ENCODE results near the gene GRIK4. TPM values are rescaled to one million over a fixed set of nuclear protein-coding genes. Genes with fewer than 3 reads are reported as not detected.

GRIK4 gene
- polyA plus RNA-seq, 2 donors, result 0.09 to 0.12 TPM

GRCh38 chr11:120667281-120667680 lies 155.7 kb downstream of the GRIK4 start:
- WGBS, 2 donors, result 57 to 63% methylated on average over 14 of the region's 14 CpGs
- no peak overlapping the region for H3K4me3 ChIP-seq (ENCODE audit: low read depth in 1 of 2, low read length in 2 of 2)
- H3K9me3 ChIP-seq (ENCODE audit: control insufficient read depth in 2 of 2, insufficient read depth in 1 of 2, low read depth in 1 of 2, low read length in 1 of 2), result no peaks in the 10 kb centered on the region
- H3K36me3 ChIP-seq (ENCODE audit: control insufficient read depth in 2 of 2, insufficient read depth in 2 of 2, low read length in 1 of 2), result no peaks in the 10 kb centered on the region
- no peak overlapping the region for H3K27ac ChIP-seq (ENCODE audit: low read depth in 2 of 2, low read length in 1 of 2)
- H3K4me1 ChIP-seq (ENCODE audit: control insufficient read depth in 2 of 2, insufficient read depth in 2 of 2, low read length in 1 of 2), result no peaks in the 10 kb centered on the region
- H3K27me3 ChIP-seq (ENCODE audit: control insufficient read depth in 1 of 2, insufficient read depth in 2 of 2, low read length in 2 of 2), result no peaks in the 10 kb centered on the region

- Histone ChIP-seq H3K36me3 (ENCODE audit: control insufficient read depth in 2 of 2, insufficient read depth in 2 of 2, low read length in 1 of 2) (no peaks in the 10 kb centered on the region), H3K9me3 (ENCODE audit: control insufficient read depth in 2 of 2, insufficient read depth in 1 of 2, low read depth in 1 of 2, low read length in 1 of 2) (no peaks in the 10 kb centered on the region), H3K4me3 (ENCODE audit: low read depth in 1 of 2, low read length in 2 of 2) (no peak overlapping the region), H3K27ac (ENCODE audit: low read depth in 2 of 2, low read length in 1 of 2) (no peak overlapping the region), H3K4me1 (ENCODE audit: control insufficient read depth in 2 of 2, insufficient read depth in 2 of 2, low read length in 1 of 2) (no peaks in the 10 kb centered on the region), H3K27me3 (ENCODE audit: control insufficient read depth in 1 of 2, insufficient read depth in 2 of 2, low read length in 2 of 2) (no peaks in the 10 kb centered on the region)
- 90 to 94% methylated on average over 1 of the region's 1 CpG for WGBS, 2 donors
Observed at GRCh38 chr11:120667934-120668333, 156.4 kb downstream of the GRIK4 start.

DNA sequence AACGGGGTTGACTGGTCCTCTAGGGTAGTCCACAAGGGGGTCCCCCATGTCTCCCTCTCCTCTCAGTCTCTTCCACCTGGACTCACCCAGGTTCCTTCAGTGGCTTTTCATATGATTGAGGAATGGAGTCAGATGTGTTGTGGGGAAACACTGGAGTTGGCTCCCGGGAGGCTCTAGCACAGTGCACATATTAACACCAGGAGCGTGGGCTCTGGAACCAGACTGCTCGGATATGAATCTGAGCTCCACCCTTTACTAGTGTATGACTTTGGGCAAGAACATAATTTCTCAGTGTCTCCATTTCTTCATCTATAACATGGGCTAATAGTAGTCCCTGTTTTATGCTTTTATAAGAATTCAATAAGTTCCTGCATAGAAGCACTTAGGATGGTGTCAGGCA lies 157.0 kb downstream of the GRIK4 start:
- Histone ChIP-seq H3K36me3 (ENCODE audit: control insufficient read depth in 2 of 2, insufficient read depth in 2 of 2, low read length in 1 of 2) (no peaks in the 10 kb centered on the region), H3K4me1 (ENCODE audit: control insufficient read depth in 2 of 2, insufficient read depth in 2 of 2, low read length in 1 of 2) (no peaks in the 10 kb centered on the region), H3K27me3 (ENCODE audit: control insufficient read depth in 1 of 2, insufficient read depth in 2 of 2, low read length in 2 of 2) (no peaks in the 10 kb centered on the region), H3K4me3 (ENCODE audit: low read depth in 1 of 2, low read length in 2 of 2) (no peak overlapping the region), H3K27ac (ENCODE audit: low read depth in 2 of 2, low read length in 1 of 2) (no peak overlapping the region), H3K9me3 (ENCODE audit: control insufficient read depth in 2 of 2, insufficient read depth in 1 of 2, low read depth in 1 of 2, low read length in 1 of 2) (no peaks in the 10 kb centered on the region)
- WGBS, 2 donors, result 78 to 85% methylated on average over 4 of the region's 4 CpGs

- 28 to 35% methylated on average over 1 of the region's 1 CpG for WGBS, 2 donors
- H3K36me3 ChIP-seq (ENCODE audit: control insufficient read depth in 2 of 2, insufficient read depth in 2 of 2, low read length in 1 of 2), result no peaks in the 10 kb centered on the region
- H3K27ac ChIP-seq (ENCODE audit: low read depth in 2 of 2, low read length in 1 of 2), result no peak overlapping the region
- H3K9me3 ChIP-seq (ENCODE audit: control insufficient read depth in 2 of 2, insufficient read depth in 1 of 2, low read depth in 1 of 2, low read length in 1 of 2), result no peaks in the 10 kb centered on the region
- H3K4me1 ChIP-seq (ENCODE audit: control insufficient read depth in 2 of 2, insufficient read depth in 2 of 2, low read length in 1 of 2), result no peaks in the 10 kb centered on the region
- H3K4me3 ChIP-seq (ENCODE audit: low read depth in 1 of 2, low read length in 2 of 2), result no peak overlapping the region
- no peaks in the 10 kb centered on the region for H3K27me3 ChIP-seq (ENCODE audit: control insufficient read depth in 1 of 2, insufficient read depth in 2 of 2, low read length in 2 of 2)
Observed at GRCh38 chr11:120674542-120674941, 163.0 kb downstream of the GRIK4 start.

GRCh38 chr11:120675171-120675570 lies 163.6 kb downstream of the GRIK4 start:
- Histone ChIP-seq H3K36me3 (ENCODE audit: control insufficient read depth in 2 of 2, insufficient read depth in 2 of 2, low read length in 1 of 2) (no peaks in the 10 kb centered on the region), H3K27ac (ENCODE audit: low read depth in 2 of 2, low read length in 1 of 2) (no peak overlapping the region), H3K27me3 (ENCODE audit: control insufficient read depth in 1 of 2, insufficient read depth in 2 of 2, low read length in 2 of 2) (no peaks in the 10 kb centered on the region), H3K9me3 (ENCODE audit: control insufficient read depth in 2 of 2, insufficient read depth in 1 of 2, low read depth in 1 of 2, low read length in 1 of 2) (no peaks in the 10 kb centered on the region), H3K4me3 (ENCODE audit: low read depth in 1 of 2, low read length in 2 of 2) (no peak overlapping the region), H3K4me1 (ENCODE audit: control insufficient read depth in 2 of 2, insufficient read depth in 2 of 2, low read length in 1 of 2) (no peaks in the 10 kb centered on the region)
- 54 to 78% methylated on average over 1 of the region's 1 CpG for WGBS, 2 donors

GRCh38 chr11:120676991-120677390 lies 165.4 kb downstream of the GRIK4 start:
- H3K4me3 ChIP-seq (ENCODE audit: low read depth in 1 of 2, low read length in 2 of 2), result no peak overlapping the region
- H3K27me3 ChIP-seq (ENCODE audit: control insufficient read depth in 1 of 2, insufficient read depth in 2 of 2, low read length in 2 of 2), result no peaks in the 10 kb centered on the region
- H3K4me1 ChIP-seq (ENCODE audit: control insufficient read depth in 2 of 2, insufficient read depth in 2 of 2, low read length in 1 of 2), result no peaks in the 10 kb centered on the region
- no peaks in the 10 kb centered on the region for H3K36me3 ChIP-seq (ENCODE audit: control insufficient read depth in 2 of 2, insufficient read depth in 2 of 2, low read length in 1 of 2)
- no peaks in the 10 kb centered on the region for H3K9me3 ChIP-seq (ENCODE audit: control insufficient read depth in 2 of 2, insufficient read depth in 1 of 2, low read depth in 1 of 2, low read length in 1 of 2)
- WGBS, 2 donors, result 78 to 79% methylated on average over 6 of the region's 6 CpGs
- no peak overlapping the region for H3K27ac ChIP-seq (ENCODE audit: low read depth in 2 of 2, low read length in 1 of 2)

- Histone ChIP-seq H3K27ac (ENCODE audit: low read depth in 2 of 2, low read length in 1 of 2) (no peak overlapping the region), H3K4me3 (ENCODE audit: low read depth in 1 of 2, low read length in 2 of 2) (no peak overlapping the region), H3K4me1 (ENCODE audit: control insufficient read depth in 2 of 2, insufficient read depth in 2 of 2, low read length in 1 of 2) (no peaks in the 10 kb centered on the region), H3K36me3 (ENCODE audit: control insufficient read depth in 2 of 2, insufficient read depth in 2 of 2, low read length in 1 of 2) (no peaks in the 10 kb centered on the region), H3K9me3 (ENCODE audit: control insufficient read depth in 2 of 2, insufficient read depth in 1 of 2, low read depth in 1 of 2, low read length in 1 of 2) (no peaks in the 10 kb centered on the region), H3K27me3 (ENCODE audit: control insufficient read depth in 1 of 2, insufficient read depth in 2 of 2, low read length in 2 of 2) (no peaks in the 10 kb centered on the region)
- WGBS, 2 donors, result 88 to 91% methylated on average over 5 of the region's 5 CpGs
Observed at GRCh38 chr11:120680322-120680721, 168.8 kb downstream of the GRIK4 start.

GRCh38 chr11:120681434-120682331 lies 170.1 kb downstream of the GRIK4 start:
- no peaks in the 10 kb centered on the region for H3K36me3 ChIP-seq (ENCODE audit: control insufficient read depth in 2 of 2, insufficient read depth in 2 of 2, low read length in 1 of 2)
- 62 to 72% methylated on average over 16 of the region's 16 CpGs for WGBS, 2 donors
- H3K9me3 ChIP-seq (ENCODE audit: control insufficient read depth in 2 of 2, insufficient read depth in 1 of 2, low read depth in 1 of 2, low read length in 1 of 2), result no peaks in the 10 kb centered on the region
- no peak overlapping the region for H3K4me3 ChIP-seq (ENCODE audit: low read depth in 1 of 2, low read length in 2 of 2)
- H3K27ac ChIP-seq (ENCODE audit: low read depth in 2 of 2, low read length in 1 of 2), result no peak overlapping the region
- H3K4me1 ChIP-seq (ENCODE audit: control insufficient read depth in 2 of 2, insufficient read depth in 2 of 2, low read length in 1 of 2), result no peaks in the 10 kb centered on the region
- H3K27me3 ChIP-seq (ENCODE audit: control insufficient read depth in 1 of 2, insufficient read depth in 2 of 2, low read length in 2 of 2), result no peaks in the 10 kb centered on the region

DNA sequence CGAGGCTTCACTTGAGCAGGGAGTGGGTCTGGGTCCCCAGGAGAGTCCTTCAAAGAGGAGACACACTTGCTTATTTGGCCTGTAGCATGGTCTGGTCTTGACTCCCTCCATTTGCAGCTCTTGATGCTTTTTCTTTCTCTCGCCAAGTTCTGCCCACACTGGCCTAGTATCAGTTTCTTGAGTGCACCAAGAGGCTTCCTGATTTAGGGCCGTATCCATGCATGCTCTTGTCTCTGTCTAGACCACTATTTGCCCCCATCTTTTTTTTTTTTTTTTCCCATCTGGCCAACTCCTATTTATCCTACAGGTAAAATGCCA lies 170.7 kb downstream of the GRIK4 start:
- WGBS, 2 donors, result 68 to 72% methylated on average over 3 of the region's 3 CpGs
- Histone ChIP-seq H3K27me3 (ENCODE audit: control insufficient read depth in 1 of 2, insufficient read depth in 2 of 2, low read length in 2 of 2) (no peaks in the 10 kb centered on the region), H3K27ac (ENCODE audit: low read depth in 2 of 2, low read length in 1 of 2) (no peak overlapping the region), H3K36me3 (ENCODE audit: control insufficient read depth in 2 of 2, insufficient read depth in 2 of 2, low read length in 1 of 2) (no peaks in the 10 kb centered on the region), H3K9me3 (ENCODE audit: control insufficient read depth in 2 of 2, insufficient read depth in 1 of 2, low read depth in 1 of 2, low read length in 1 of 2) (no peaks in the 10 kb centered on the region), H3K4me1 (ENCODE audit: control insufficient read depth in 2 of 2, insufficient read depth in 2 of 2, low read length in 1 of 2) (no peaks in the 10 kb centered on the region), H3K4me3 (ENCODE audit: low read depth in 1 of 2, low read length in 2 of 2) (no peak overlapping the region)

- Histone ChIP-seq H3K27ac (ENCODE audit: low read depth in 2 of 2, low read length in 1 of 2) (no peak overlapping the region), H3K4me1 (ENCODE audit: control insufficient read depth in 2 of 2, insufficient read depth in 2 of 2, low read length in 1 of 2) (no peaks in the 10 kb centered on the region), H3K4me3 (ENCODE audit: low read depth in 1 of 2, low read length in 2 of 2) (no peak overlapping the region), H3K9me3 (ENCODE audit: control insufficient read depth in 2 of 2, insufficient read depth in 1 of 2, low read depth in 1 of 2, low read length in 1 of 2) (no peaks in the 10 kb centered on the region), H3K36me3 (ENCODE audit: control insufficient read depth in 2 of 2, insufficient read depth in 2 of 2, low read length in 1 of 2) (no peaks in the 10 kb centered on the region), H3K27me3 (ENCODE audit: control insufficient read depth in 1 of 2, insufficient read depth in 2 of 2, low read length in 2 of 2) (no peaks in the 10 kb centered on the region)
- WGBS, 2 donors, result 89% methylated on average over 5 of the region's 5 CpGs
Observed at GRCh38 chr11:120682866-120683265, 171.3 kb downstream of the GRIK4 start.
